Skeletal muscle cell (primary cell): ENCODE results near the gene MSL2.
A peak's percentile ranks its signal among the peaks of the same experiment; 100 is the strongest.
"Not testable (repeated sequence)": the region's sequence is repeated elsewhere in the genome, so short reads cannot be mapped to it uniquely, and the experiment has no call there.

Source experiments
- DNase-seq: peaks from one replicate; pipeline ENCODE4 v3.0.0-alpha.2; 2010; ENCODE audit warnings: low read depth
- H3K4me3 ChIP-seq: 2 replicates; pipeline ENCODE4 v1.5.1; 2011; ENCODE audit warnings: low read depth, mild to moderate bottlenecking, control low read depth, low read length, moderate library complexity

The MSL2 gene

GRCh38 chr3:136152176-136152843, 43.8 kb downstream of the MSL2 start:
- DNase-seq, result no peak
- no peak overlapping the region for H3K4me3 ChIP-seq

- no peak for DNase-seq
- no peak overlapping the region for H3K4me3 ChIP-seq
These were observed 44.9 kb downstream of the MSL2 start for GRCh38 chr3:136151219-136151618.

- H3K4me3 ChIP-seq, result no peak overlapping the region
- DNase-seq, result no peak
These were observed 46.5 kb downstream of the MSL2 start for GRCh38 chr3:136149667-136150066.

GRCh38 chr3:136146981-136147729, 49.0 kb downstream of the MSL2 start:
- H3K4me3 ChIP-seq, result no peak overlapping the region
- DNase-seq, result no peak

GRCh38 chr3:136144397-136144796, 51.7 kb downstream of the MSL2 start:
- not testable (repeated sequence) for H3K4me3 ChIP-seq, DNase-seq

GRCh38 chr3:136142592-136142991, 53.5 kb downstream of the MSL2 start:
- peak; percentile 56 for DNase-seq
- H3K4me3 ChIP-seq, result no peak overlapping the region

- DNase-seq, result no peak
- H3K4me3 ChIP-seq, result no peak overlapping the region
These were observed 54.2 kb downstream of the MSL2 start for GRCh38 chr3:136141891-136142290.

- DNase-seq, result no peak
- H3K4me3 ChIP-seq, result no peak overlapping the region
These were observed 54.8 kb downstream of the MSL2 start for GRCh38 chr3:136141291-136141785.

- DNase-seq, result no peak
- H3K4me3 ChIP-seq, result no peak overlapping the region
These were observed 59.7 kb downstream of the MSL2 start for GRCh38 chr3:136136454-136136853.

GRCh38 chr3:136135039-136135802, 60.9 kb downstream of the MSL2 start:
- no peak for DNase-seq

GRCh38 chr3:136134091-136134490, 62.0 kb downstream of the MSL2 start:
- DNase-seq, result no peak
- no peak overlapping the region for H3K4me3 ChIP-seq

More at GRCh38 chr3:136135039-136135802, 60.9 kb downstream of the MSL2 start:
- H3K4me3 ChIP-seq, result no peak overlapping the region

- not testable (repeated sequence) for DNase-seq
These were observed 64.5 kb downstream of the MSL2 start for GRCh38 chr3:136131647-136132046.

GRCh38 chr3:136122006-136122405, 74.1 kb downstream of the MSL2 start:
- no peak for DNase-seq
- no peak overlapping the region for H3K4me3 ChIP-seq

More at GRCh38 chr3:136131647-136132046, 64.5 kb downstream of the MSL2 start:
- not testable (repeated sequence) for H3K4me3 ChIP-seq

GRCh38 chr3:136120373-136121348, 75.5 kb downstream of the MSL2 start:
- no peak for DNase-seq
- H3K4me3 ChIP-seq, result no peak overlapping the region

- not testable (repeated sequence) for DNase-seq
These were observed 76.4 kb downstream of the MSL2 start for GRCh38 chr3:136119783-136120182.

GRCh38 chr3:136119332-136119731, 76.8 kb downstream of the MSL2 start:
- H3K4me3 ChIP-seq, DNase-seq: not testable (repeated sequence)

More at GRCh38 chr3:136119783-136120182, 76.4 kb downstream of the MSL2 start:
- H3K4me3 ChIP-seq, result not testable (repeated sequence)

GRCh38 chr3:136114421-136114820, 81.7 kb downstream of the MSL2 start:
- H3K4me3 ChIP-seq, result no peak overlapping the region
- DNase-seq, result no peak

- H3K4me3 ChIP-seq, result no peak overlapping the region
- no peak for DNase-seq
These were observed 85.7 kb downstream of the MSL2 start for GRCh38 chr3:136110481-136110880.

GRCh38 chr3:136109499-136109898, 86.6 kb downstream of the MSL2 start:
- no peak for DNase-seq
- H3K4me3 ChIP-seq, result no peak overlapping the region
